Measurements from ENCODE around the gene RASA3. TPM values are rescaled to one million over a fixed set of nuclear protein-coding genes. Genes with fewer than 3 reads are reported as not detected.

The RASA3 gene
- total RNA-seq, 1 donor from 2014 or later: 2.9 TPM

DNA sequence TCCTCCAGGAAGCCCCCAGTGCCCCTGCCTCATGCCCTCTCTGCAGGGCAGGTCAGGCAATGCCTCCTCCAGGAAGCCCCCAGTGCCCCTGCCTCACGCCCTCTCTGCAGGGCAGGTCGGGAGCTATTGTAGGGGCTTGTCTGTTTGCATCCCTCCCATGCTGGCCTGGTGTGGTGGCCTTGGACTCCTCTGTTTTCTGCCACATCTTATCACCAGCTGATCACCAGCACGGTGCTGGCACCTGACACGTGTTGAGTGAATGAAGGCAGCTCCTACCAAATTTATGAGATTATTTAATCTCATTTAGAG lies 107.1 kb downstream of the RASA3 start:
- Histone ChIP-seq H4K20me1 (ENCODE audit: low read depth) (no peaks in the 10 kb centered on the region), H3F3A (ENCODE audit: low read depth) (no peaks in the 10 kb centered on the region), H3K4me3 (no peak overlapping the region), H3K36me3 (no peaks in the 10 kb centered on the region), H3K4me1 (peaks cover 13% of the 10 kb centered on the region), H3K27me3 (no peaks in the 10 kb centered on the region), H3K9ac (no peak overlapping the region), H3K27ac (no peak overlapping the region), H3K79me2 (ENCODE audit: low read depth) (no peaks in the 10 kb centered on the region), H3K9me3 (ENCODE audit: low read depth) (no peaks in the 10 kb centered on the region), H2AFZ (replicated peaks) (no peak overlapping the region), H3K4me2 (peak overlapping the region; percentile 1)
- H3K9me3 Mint-ChIP-seq: no peaks in the 10 kb centered on the region
- peaks cover 24% of the 10 kb centered on the region for H3K4me1 Mint-ChIP-seq
- H3K27ac Mint-ChIP-seq: peak overlapping the region; percentile 78
- no peak overlapping the region for H3K4me3 Mint-ChIP-seq
- no peak for DNase-seq (ENCODE audit: low spot score)
- no peak for TF ChIP-seq EZH2phosphoT487 (IDR thresholded peaks at IDR 0.05)
- no peak for TF ChIP-seq CTCF (IDR thresholded peaks at IDR 0.05)
- TF ChIP-seq EZH2 (IDR thresholded peaks at IDR 0.05): no peak
- peaks cover 11% of the 10 kb centered on the region for H3K36me3 Mint-ChIP-seq
- H3K27me3 Mint-ChIP-seq (ENCODE audit: insufficient read depth, low read depth): no peaks in the 10 kb centered on the region

DNA sequence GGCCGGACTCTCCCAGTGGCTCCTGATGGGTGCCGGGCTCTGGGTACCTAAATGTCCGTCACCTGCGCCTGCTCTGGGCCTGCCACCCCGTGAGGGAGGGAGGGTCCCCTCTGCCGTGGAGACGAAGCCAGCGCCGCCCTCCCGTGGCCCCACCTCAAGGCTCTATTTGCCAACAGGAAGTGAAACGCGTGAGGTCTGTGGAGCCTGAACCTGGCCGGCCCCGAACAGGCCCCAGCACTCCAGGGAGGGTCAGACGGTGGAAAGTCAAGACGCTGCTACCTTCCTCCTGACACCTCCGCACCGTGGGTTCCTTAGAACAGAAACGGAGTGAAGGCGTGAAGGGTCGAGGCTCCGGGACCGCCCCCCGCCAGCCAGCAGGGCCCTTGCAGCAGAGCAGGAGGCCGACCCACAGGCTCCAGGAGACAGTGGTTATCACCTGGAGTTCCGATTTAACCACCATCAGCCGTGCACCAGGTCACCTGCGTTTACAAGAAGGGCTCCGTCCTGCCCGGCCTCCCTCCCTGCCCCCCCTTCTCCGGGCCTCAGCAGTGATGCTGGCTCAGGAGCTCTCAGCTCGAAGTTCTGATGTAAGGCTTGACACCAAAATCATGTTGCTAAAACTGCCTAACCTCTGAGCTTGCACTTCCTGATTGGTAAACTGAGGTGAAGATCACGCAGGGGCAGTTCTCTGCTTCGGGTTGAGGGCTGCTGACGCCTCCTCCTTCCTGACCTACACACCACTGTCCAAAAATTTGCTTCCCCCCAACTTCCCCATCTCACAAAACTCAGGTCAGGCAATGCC lies 107.6 kb downstream of the RASA3 start:
- H3K79me2 ChIP-seq (ENCODE audit: low read depth): no peaks in the 10 kb centered on the region
- H3K4me3 Mint-ChIP-seq: no peak overlapping the region
- H3K4me1 Mint-ChIP-seq: peaks cover 22% of the 10 kb centered on the region
- no peak overlapping the region for H3K9ac ChIP-seq
- H3K27me3 ChIP-seq: no peaks in the 10 kb centered on the region
- H3K36me3 ChIP-seq: no peaks in the 10 kb centered on the region
- no peak overlapping the region for H3K4me3 ChIP-seq
- H3K4me1 ChIP-seq: peaks cover 13% of the 10 kb centered on the region
- no peak overlapping the region for H3K27ac Mint-ChIP-seq
- H3K27me3 Mint-ChIP-seq (ENCODE audit: insufficient read depth, low read depth): no peaks in the 10 kb centered on the region
- H3K9me3 Mint-ChIP-seq: no peaks in the 10 kb centered on the region
- no peak overlapping the region for H3K27ac ChIP-seq
- H3K9me3 ChIP-seq (ENCODE audit: low read depth): no peaks in the 10 kb centered on the region
- no peak overlapping the region for H2AFZ ChIP-seq (replicated peaks)
- H3K36me3 Mint-ChIP-seq: peaks cover 11% of the 10 kb centered on the region
- H3F3A ChIP-seq (ENCODE audit: low read depth): no peaks in the 10 kb centered on the region
- no peak for TF ChIP-seq CTCF (IDR thresholded peaks at IDR 0.05)
- TF ChIP-seq EZH2 (IDR thresholded peaks at IDR 0.05): no peak
- no peak for TF ChIP-seq EZH2phosphoT487 (IDR thresholded peaks at IDR 0.05)
- no peak overlapping the region for H3K4me2 ChIP-seq
- H4K20me1 ChIP-seq (ENCODE audit: low read depth): no peaks in the 10 kb centered on the region
- no peak for DNase-seq (ENCODE audit: low spot score)

DNA sequence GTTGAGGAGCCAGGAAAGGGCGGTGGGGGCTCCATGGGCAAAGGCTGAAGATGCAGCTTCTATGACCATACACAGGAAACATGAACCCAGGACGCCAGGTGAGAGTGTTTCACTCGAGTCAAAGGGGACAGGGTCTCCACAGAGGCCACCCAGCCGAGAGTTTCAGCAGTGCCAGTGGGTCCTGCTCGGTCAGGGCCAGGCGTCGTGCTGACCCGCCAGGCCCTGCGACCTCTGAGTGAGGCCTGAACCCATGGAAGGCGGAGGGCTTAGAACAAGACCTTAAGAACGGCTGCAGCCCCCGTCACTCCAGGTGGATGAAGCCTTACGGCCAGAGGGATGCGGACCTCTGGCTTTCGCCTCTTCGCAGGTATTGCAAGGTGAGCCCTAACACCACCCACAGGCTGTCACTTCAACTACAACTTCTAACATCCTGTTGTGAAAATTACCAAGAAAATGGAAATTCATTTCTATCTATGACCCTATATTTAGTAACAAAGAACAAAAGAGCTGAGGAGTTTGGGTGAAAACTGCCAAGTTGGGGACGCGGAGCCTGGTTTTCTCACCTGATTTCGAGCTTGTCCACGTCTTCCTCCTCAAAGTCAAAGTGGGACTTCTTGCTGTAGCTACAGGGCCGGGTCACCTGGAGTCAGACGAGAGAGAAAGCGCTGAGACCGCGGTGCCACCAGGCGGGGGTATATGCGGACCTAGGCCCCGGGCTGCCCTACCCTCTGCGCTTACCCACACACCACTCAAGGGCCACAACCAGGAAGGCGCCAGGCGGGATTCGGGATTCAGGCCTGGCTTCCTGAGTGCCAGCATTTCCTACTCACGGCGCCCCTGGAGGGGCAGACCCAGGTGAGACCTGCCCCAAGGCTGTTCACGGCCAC lies 108.5 kb downstream of the RASA3 start:
- Histone ChIP-seq H3K4me1 (peaks cover 13% of the 10 kb centered on the region), H3K27ac (no peak overlapping the region), H3K9ac (no peak overlapping the region), H3K4me3 (no peak overlapping the region), H3K4me2 (no peak overlapping the region), H3K27me3 (no peaks in the 10 kb centered on the region), H3K9me3 (ENCODE audit: low read depth) (no peaks in the 10 kb centered on the region), H3F3A (ENCODE audit: low read depth) (no peaks in the 10 kb centered on the region), H3K36me3 (no peaks in the 10 kb centered on the region), H4K20me1 (ENCODE audit: low read depth) (no peaks in the 10 kb centered on the region), H3K79me2 (ENCODE audit: low read depth) (no peaks in the 10 kb centered on the region), H2AFZ (replicated peaks) (no peak overlapping the region)
- no peak for DNase-seq (ENCODE audit: low spot score)
- Mint-ChIP-seq H3K27ac (peak overlapping the region; percentile 83), H3K4me1 (peaks cover 22% of the 10 kb centered on the region), H3K9me3 (no peaks in the 10 kb centered on the region), H3K27me3 (ENCODE audit: insufficient read depth, low read depth) (no peaks in the 10 kb centered on the region), H3K4me3 (no peak overlapping the region), H3K36me3 (peaks cover 10% of the 10 kb centered on the region)
- TF ChIP-seq EZH2phosphoT487 (IDR thresholded peaks at IDR 0.05): no peak
- TF ChIP-seq CTCF (IDR thresholded peaks at IDR 0.05): no peak
- no peak for TF ChIP-seq EZH2 (IDR thresholded peaks at IDR 0.05)

Data from neural progenitor cell (in vitro differentiated cells).